IPS-15b (cell line): ENCODE data around the gene ADAM23.

Experiments
- H3K27me3 ChIP-seq: one replicate; pipeline ENCODE4 v1.6.1; 2013; ENCODE audit warnings: low read length; ENCODE audit not compliant: control insufficient read depth, insufficient read depth
- H3K36me3 ChIP-seq: one replicate; pipeline ENCODE4 v1.6.1; 2013; ENCODE audit warnings: low read length; ENCODE audit not compliant: control insufficient read depth, insufficient read depth
- H3K4me1 ChIP-seq: one replicate; pipeline ENCODE4 v1.6.1; 2013; ENCODE audit warnings: mild to moderate bottlenecking, low read length; ENCODE audit not compliant: control insufficient read depth, insufficient read depth
- H3K4me3 ChIP-seq: one replicate; pipeline ENCODE4 v1.5.1; 2013; ENCODE audit warnings: low read depth, low read length
- H3K9ac ChIP-seq: one replicate; pipeline ENCODE4 v1.6.1; 2013; ENCODE audit warnings: low read depth, mild to moderate bottlenecking, low read length
- H3K9me3 ChIP-seq: one replicate; pipeline ENCODE4 v1.6.1; 2013; ENCODE audit warnings: mild to moderate bottlenecking, low read length; ENCODE audit not compliant: control insufficient read depth, insufficient read depth

Gene ADAM23

GRCh38 chr2:206480620-206481019 lies 37.3 kb downstream of the ADAM23 start:
- Histone ChIP-seq H3K4me3 (no peak overlapping the region), H3K9me3 (no peaks in the 10 kb centered on the region), H3K9ac (no peak overlapping the region), H3K27me3 (no peaks in the 10 kb centered on the region), H3K4me1 (peaks cover 5% of the 10 kb centered on the region), H3K36me3 (no peaks in the 10 kb centered on the region)

GRCh38 chr2:206481056-206481455 lies 37.7 kb downstream of the ADAM23 start:
- H3K27me3 ChIP-seq: no peaks in the 10 kb centered on the region
- no peak overlapping the region for H3K4me3 ChIP-seq
- no peak overlapping the region for H3K9ac ChIP-seq
- H3K36me3 ChIP-seq: no peaks in the 10 kb centered on the region
- H3K4me1 ChIP-seq: peaks cover 5% of the 10 kb centered on the region
- H3K9me3 ChIP-seq: no peaks in the 10 kb centered on the region

- Histone ChIP-seq H3K9me3 (no peaks in the 10 kb centered on the region), H3K4me3 (no peak overlapping the region), H3K9ac (no peak overlapping the region), H3K4me1 (peaks cover 5% of the 10 kb centered on the region), H3K36me3 (no peaks in the 10 kb centered on the region), H3K27me3 (no peaks in the 10 kb centered on the region)
Measured at GRCh38 chr2:206482123-206482522, 38.8 kb downstream of the ADAM23 start.

GRCh38 chr2:206482633-206483032 lies 39.3 kb downstream of the ADAM23 start:
- no peak overlapping the region for H3K9ac ChIP-seq

GRCh38 chr2:206488053-206488452 lies 44.7 kb downstream of the ADAM23 start:
- Histone ChIP-seq H3K27me3 (no peaks in the 10 kb centered on the region), H3K4me1 (no peaks in the 10 kb centered on the region), H3K36me3 (no peaks in the 10 kb centered on the region), H3K9ac (no peak overlapping the region), H3K4me3 (no peak overlapping the region), H3K9me3 (no peaks in the 10 kb centered on the region)

More at GRCh38 chr2:206482633-206483032, 39.3 kb downstream of the ADAM23 start:
- peaks cover 5% of the 10 kb centered on the region for H3K4me1 ChIP-seq
- no peaks in the 10 kb centered on the region for H3K27me3 ChIP-seq
- no peaks in the 10 kb centered on the region for H3K36me3 ChIP-seq
- H3K4me3 ChIP-seq: no peak overlapping the region
- H3K9me3 ChIP-seq: no peaks in the 10 kb centered on the region

- no peaks in the 10 kb centered on the region for H3K27me3 ChIP-seq
- no peak overlapping the region for H3K4me3 ChIP-seq
- H3K4me1 ChIP-seq: no peaks in the 10 kb centered on the region
- H3K9me3 ChIP-seq: no peaks in the 10 kb centered on the region
- no peaks in the 10 kb centered on the region for H3K36me3 ChIP-seq
- H3K9ac ChIP-seq: no peak overlapping the region
Measured at GRCh38 chr2:206488623-206489022, 45.3 kb downstream of the ADAM23 start.

GRCh38 chr2:206494061-206494460 lies 50.7 kb downstream of the ADAM23 start:
- no peaks in the 10 kb centered on the region for H3K36me3 ChIP-seq
- H3K27me3 ChIP-seq: no peaks in the 10 kb centered on the region
- no peak overlapping the region for H3K4me3 ChIP-seq
- H3K4me1 ChIP-seq: no peaks in the 10 kb centered on the region
- H3K9me3 ChIP-seq: no peaks in the 10 kb centered on the region
- no peak overlapping the region for H3K9ac ChIP-seq

- Histone ChIP-seq H3K36me3 (no peaks in the 10 kb centered on the region), H3K27me3 (no peaks in the 10 kb centered on the region), H3K9me3 (no peaks in the 10 kb centered on the region), H3K4me1 (no peaks in the 10 kb centered on the region), H3K4me3 (no peak overlapping the region), H3K9ac (no peak overlapping the region)
Measured at GRCh38 chr2:206502729-206503128, 59.4 kb downstream of the ADAM23 start.

GRCh38 chr2:206511283-206511682 lies 68.0 kb downstream of the ADAM23 start:
- Histone ChIP-seq H3K27me3 (no peaks in the 10 kb centered on the region), H3K36me3 (no peaks in the 10 kb centered on the region), H3K9ac (no peak overlapping the region), H3K4me1 (peaks cover 3% of the 10 kb centered on the region), H3K4me3 (no peak overlapping the region), H3K9me3 (no peaks in the 10 kb centered on the region)

- no peaks in the 10 kb centered on the region for H3K9me3 ChIP-seq
Measured at GRCh38 chr2:206512999-206513398, 69.7 kb downstream of the ADAM23 start.

GRCh38 chr2:206515580-206515979 lies 72.2 kb downstream of the ADAM23 start:
- H3K4me3 ChIP-seq: no peak overlapping the region
- no peaks in the 10 kb centered on the region for H3K27me3 ChIP-seq
- no peaks in the 10 kb centered on the region for H3K36me3 ChIP-seq
- no peak overlapping the region for H3K9ac ChIP-seq
- no peaks in the 10 kb centered on the region for H3K9me3 ChIP-seq
- H3K4me1 ChIP-seq: peaks cover 3% of the 10 kb centered on the region

More at GRCh38 chr2:206512999-206513398, 69.7 kb downstream of the ADAM23 start:
- Histone ChIP-seq H3K4me1 (peaks cover 3% of the 10 kb centered on the region), H3K36me3 (no peaks in the 10 kb centered on the region), H3K27me3 (no peaks in the 10 kb centered on the region), H3K9ac (no peak overlapping the region), H3K4me3 (no peak overlapping the region)

- no peaks in the 10 kb centered on the region for H3K27me3 ChIP-seq
Measured at GRCh38 chr2:206518997-206519396, 75.7 kb downstream of the ADAM23 start.

GRCh38 chr2:206520450-206520849 lies 77.1 kb downstream of the ADAM23 start:
- H3K4me3 ChIP-seq: no peak overlapping the region
- no peaks in the 10 kb centered on the region for H3K36me3 ChIP-seq
- H3K4me1 ChIP-seq: no peaks in the 10 kb centered on the region
- H3K9me3 ChIP-seq: no peaks in the 10 kb centered on the region
- no peaks in the 10 kb centered on the region for H3K27me3 ChIP-seq
- no peak overlapping the region for H3K9ac ChIP-seq

More at GRCh38 chr2:206518997-206519396, 75.7 kb downstream of the ADAM23 start:
- Histone ChIP-seq H3K9me3 (no peaks in the 10 kb centered on the region), H3K36me3 (no peaks in the 10 kb centered on the region), H3K4me3 (no peak overlapping the region), H3K9ac (no peak overlapping the region), H3K4me1 (no peaks in the 10 kb centered on the region)
